ENCODE data around the gene SPATS1.

SPATS1 gene

DNA sequence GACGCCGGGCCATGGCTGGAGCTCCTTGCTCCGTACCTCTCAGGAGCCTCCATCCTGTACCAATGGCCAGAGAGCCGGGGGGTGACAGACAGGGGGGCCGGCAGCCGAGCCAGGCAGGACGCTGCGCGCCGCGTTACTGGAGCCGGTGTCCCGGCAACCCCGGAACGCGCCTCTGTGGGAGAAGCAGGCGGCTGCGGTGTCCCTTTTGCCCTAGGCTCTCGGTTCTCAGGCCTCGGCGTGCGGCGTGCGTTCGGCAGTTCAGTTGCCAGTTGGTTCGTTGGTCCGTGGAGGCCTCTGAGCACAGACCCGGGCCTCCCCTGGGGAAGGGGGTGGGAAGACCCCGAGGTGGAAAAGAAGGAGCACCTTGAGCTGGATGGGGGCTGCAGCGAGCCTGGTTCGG lies at the start of gene SPATS1:
SPATS1 (plus strand) TSS at position 162 of the 400 bp plus-strand sequence. CDS start 446 bp downstream, outside the sequence.
- no peak for DNase-seq

- no peak for DNase-seq
Measured at GRCh38 chr6:44292661-44293365, 49.6 kb upstream of the SPATS1 start.

GRCh38 chr6:44294832-44295791 lies 47.3 kb upstream of the SPATS1 start:
- DNase-seq: no peak

DNA sequence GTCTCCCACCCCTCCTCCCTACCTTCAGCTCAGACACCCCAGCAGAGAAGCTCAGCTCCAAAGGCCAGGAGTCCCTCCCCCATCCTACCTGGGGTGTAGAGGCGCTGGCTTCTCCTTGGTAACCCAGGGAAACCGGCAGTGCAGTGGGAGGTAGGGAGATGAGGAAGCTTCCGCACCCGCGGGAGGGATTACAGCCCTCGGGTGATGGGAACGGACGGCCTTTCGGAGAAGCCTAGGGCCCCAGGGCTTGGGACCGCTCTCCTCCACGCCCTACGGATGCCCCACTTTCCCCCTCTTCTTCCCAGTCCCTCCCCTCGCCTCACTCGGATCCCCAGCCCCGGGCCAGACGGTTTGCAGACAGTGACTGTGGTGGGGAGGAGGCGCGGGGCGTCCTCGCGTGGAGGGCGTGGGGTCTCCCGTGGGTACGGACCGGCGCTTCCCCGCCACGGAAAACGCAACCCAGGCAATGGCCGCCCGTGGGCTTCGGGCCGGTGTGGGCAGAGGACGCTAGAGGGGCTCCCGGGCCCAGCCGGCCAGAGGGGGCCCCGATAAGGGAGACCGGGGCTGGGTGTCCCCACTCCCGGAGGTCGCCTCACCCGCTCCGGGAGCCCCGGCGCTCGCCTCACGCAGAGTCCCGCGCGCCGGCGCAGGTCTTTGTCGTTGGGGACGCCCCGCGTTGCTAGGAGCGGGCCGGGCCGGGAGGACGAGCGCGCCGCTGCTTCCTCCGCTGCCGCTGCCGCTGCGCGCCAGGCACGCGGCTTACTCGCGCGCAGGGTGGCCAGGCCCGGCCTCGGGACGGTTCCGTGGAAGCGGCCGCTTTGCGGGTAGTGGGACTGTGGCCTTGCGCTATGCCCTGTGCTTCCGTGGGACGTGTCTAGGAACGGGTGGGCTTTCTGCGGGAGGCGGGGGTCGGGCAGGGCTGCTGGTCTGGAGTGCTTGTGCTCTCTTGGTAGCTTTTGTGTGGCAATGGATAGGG lies 45.1 kb upstream of the SPATS1 start:
- DNase-seq: peak; percentile 29 to 31

DNA sequence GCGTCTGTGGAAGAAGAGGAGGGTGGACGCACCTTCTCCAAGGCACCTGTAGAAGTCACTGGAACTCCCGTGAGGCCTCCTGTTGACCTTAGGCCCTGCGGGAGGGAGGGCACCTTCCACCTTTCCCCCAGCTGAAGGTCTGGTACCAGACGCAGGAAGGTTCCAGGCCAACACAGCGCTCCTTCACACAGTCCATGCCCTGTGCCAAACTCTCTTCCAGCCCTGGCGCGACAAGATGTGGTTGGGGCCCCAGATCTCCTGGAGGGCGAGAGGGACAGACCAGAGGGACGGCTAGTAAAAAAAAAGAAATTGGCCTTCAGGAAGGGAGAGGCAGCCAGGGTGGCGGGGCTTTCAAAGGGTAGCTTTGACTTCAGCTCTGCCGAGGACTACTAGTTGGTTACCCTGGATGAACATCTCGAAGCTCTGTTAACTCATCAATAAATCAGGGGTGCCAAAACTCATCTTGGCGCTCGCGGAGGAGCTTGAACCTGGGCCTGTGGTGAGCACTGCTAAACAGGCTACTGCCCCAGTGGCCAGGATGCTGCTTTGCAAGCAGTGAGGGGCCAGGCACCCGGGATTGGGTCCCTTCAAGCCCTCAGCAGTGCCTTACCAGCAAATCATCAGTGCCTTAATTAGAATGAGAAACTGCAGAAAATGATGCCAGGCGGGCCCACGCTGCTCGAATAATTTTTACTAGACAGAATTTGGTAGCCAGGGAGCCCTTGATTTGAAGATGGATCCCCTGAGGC lies 44.2 kb upstream of the SPATS1 start:
- no peak for DNase-seq

- no peak for DNase-seq
Measured at GRCh38 chr6:44298864-44299263, 43.6 kb upstream of the SPATS1 start.

- no peak for DNase-seq
Measured at GRCh38 chr6:44300292-44300823, 42.1 kb upstream of the SPATS1 start.

DNA sequence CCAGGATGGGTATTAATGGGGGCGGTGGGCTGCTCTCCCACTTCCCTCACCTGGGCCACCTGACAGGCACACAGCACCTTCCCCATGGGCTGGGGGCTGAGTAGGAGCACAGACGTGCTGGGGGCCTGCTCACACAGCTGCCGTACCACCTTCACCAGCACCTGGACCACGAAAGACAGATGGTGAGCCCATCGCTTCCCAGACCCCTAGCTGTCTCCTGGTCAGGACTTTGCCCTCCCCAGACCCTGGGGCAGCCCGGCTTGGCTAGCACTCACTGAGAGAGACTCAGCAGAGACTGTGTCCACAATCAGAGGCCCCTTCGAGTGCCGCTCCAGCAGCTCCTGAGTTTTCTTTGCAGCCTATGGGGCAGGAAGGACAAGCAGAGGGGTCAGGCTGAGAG lies 41.3 kb upstream of the SPATS1 start:
- no peak for DNase-seq

DNA sequence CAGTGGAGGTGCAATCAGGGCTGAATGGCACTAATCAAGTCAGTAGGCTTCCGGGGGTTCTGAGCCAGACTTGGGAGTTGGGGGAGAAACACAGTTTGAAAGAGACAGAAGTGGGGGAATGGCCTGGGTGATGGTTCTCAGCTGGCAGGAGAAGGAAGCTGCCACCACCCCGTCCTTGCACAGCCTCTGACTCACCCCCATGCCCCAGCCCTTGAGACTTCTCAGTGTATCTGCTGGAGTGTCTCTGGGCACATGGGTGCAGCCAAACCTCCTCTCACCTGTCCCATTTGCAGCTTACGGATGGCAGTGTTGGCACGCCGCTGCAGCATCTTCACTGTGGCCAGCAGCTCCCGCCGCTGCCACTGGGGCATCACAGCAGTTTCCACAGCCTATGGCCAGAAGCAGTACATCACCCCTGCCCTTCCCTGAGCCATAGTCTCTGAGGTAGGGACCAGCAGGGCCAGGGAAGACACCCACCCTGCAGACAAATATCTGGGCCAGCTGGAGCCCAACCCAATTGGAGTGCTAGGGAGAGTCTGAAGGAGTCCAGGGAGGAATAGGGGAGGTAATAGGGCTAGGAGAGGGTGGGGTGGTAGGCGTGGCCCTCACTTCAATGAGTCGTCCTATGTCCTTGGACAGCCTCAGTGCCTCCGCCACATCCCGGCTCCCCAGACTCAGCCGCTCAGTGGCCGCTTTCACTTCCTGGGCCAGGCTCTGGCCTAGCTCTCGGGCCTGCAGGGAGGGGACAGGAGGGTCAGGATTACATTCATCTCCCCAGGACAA lies 40.5 kb upstream of the SPATS1 start:
- no peak for DNase-seq

GRCh38 chr6:44302856-44303255 lies 39.6 kb upstream of the SPATS1 start:
- DNase-seq: no peak

GRCh38 chr6:44303842-44304241 lies 38.6 kb upstream of the SPATS1 start:
- DNase-seq: no peak

DNA sequence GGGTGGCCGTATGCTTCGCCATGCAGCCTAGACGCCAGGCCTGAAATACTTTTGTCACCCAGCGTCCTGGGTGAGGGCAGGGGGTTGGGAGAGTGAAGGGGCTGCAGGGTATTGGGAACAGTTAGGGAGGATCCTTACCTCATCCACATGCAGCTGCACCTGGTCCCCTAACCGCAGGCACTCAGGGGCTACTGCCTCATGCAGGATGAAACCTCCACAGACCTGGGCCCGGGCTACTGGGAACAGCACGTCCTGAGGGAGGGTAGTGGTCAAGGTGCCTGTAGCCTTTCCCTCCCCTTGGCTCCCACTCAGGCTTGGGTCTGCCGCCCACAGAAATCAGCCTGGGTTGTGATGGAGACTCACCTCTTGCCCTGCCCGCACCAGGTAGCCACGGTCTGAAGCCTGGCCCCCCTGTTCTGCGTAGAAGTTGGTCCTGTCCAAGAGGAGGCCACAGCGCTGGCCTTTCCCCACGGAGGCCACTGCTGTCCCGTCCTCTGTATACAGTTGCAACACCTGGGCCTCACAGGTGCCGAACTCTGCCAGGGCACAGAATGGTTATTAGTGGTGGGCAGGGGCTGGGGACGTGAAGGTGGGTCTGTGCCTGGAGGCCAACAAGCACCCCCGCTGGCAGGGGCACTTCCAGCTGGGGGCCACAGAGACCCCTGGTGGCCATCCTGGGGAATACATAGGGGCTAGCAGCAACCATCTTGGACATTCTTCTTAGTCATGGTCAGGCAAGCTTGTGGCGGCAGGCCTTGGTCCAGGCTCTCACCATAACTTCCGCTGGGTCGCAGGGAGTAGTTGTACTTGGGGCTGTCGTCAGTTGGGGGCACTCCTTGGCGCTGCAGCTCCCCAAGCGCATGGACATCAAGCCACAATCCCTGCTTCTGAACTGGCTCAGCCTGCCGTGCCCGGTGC lies 37.9 kb upstream of the SPATS1 start:
- DNase-seq: peak; percentile 22 to 31

DNA sequence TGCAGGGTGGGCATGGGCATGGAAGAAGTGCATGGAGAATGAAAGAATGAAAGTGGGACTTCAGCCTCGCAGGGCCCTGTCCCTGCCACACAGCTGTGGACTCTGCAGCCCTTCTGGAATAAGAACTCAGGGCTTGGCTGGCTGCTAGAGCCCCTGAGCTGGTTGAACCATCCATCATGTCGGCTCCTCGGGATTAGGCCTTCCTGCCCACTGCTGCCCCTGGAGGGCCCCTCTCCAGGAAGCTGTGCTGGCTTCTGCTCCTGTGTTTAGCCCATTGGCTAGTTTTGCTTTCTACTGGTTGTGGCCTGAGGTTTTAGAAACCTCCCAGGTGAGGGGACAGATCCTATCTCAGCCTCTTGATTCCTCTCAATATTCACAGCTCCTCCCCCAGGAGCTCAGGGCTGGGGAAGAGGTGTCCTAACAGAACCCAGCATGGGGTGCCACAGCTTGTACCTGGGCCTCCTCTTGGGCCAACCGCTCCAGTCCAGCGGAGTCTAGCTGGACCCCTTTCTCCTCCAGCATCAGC lies 37.2 kb upstream of the SPATS1 start:
- no peak for DNase-seq

- no peak for DNase-seq
Measured at GRCh38 chr6:44306710-44307109, 35.7 kb upstream of the SPATS1 start.

GRCh38 chr6:44307217-44307616 lies 35.2 kb upstream of the SPATS1 start:
- DNase-seq: no peak

DNA sequence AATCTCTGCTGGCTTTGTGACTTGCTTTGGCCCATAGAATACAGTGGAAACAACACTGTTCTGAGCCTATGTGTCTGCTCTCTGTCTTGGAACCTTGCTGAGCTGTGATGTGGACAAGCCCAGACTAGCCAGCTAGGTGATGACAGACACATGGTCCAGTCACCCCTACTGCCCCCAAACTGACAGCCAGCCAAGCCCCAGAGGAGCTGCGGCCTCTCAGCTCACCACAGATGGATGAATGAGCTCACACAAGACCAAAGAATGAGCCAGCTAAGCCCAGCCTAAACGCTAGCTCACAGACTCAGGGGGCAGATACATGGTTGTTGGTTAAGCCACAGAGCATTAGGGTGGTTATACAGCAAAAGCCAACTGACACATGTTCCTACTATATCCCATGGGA lies 33.4 kb upstream of the SPATS1 start:
- no peak for DNase-seq

GRCh38 chr6:44309631-44310030 lies 32.8 kb upstream of the SPATS1 start:
- DNase-seq: no peak

- no peak for DNase-seq
Measured at GRCh38 chr6:44310241-44310640, 32.2 kb upstream of the SPATS1 start.

GRCh38 chr6:44311304-44311703 lies 31.1 kb upstream of the SPATS1 start:
- DNase-seq: no peak

GRCh38 chr6:44311767-44312166 lies 30.7 kb upstream of the SPATS1 start:
- no peak for DNase-seq

Data from activated CD4-positive, alpha-beta T cell treated with anti-CD3 and anti-CD28 coated beads, Interleukin-2, amount 50 U/mL, for 4 hours (primary cell).